Esophagus squamous epithelium (tissue), 5 donors: ENCODE data around the gene CHMP1B. TPM values are rescaled to one million over a fixed set of nuclear protein-coding genes. Genes with fewer than 3 reads are reported as not detected.

Experiments used
- DNase-seq: peaks from one replicate; lab custom pipeline; 2025; lab: John Stamatoyannopoulos, UW
- H3K27ac ChIP-seq, 4 donors: fragments of 200-600 bp; sonication (generic); one replicate each; pipeline ENCODE4 v1.5.1; 2016 to 2019; ENCODE audit warnings: mild to moderate bottlenecking in 1 of 4
- H3K27me3 ChIP-seq, 4 donors: fragments of 200-600 bp; sonication (generic); 1 replicate in 3 of 4; 2 replicates in 1 of 4; pipeline versions ENCODE4 v1.5.1 to v1.6.0; 2017 to 2021; ENCODE audit warnings: antibody characterized with exemption in 1 of 4
- H3K36me3 ChIP-seq, 3 donors: fragments of 200-600 bp; sonication (generic); one replicate each; pipeline ENCODE4 v1.5.1; 2016 to 2019
- H3K4me1 ChIP-seq, 3 donors: fragments of 200-600 bp; sonication (generic); one replicate each; pipeline ENCODE4 v1.5.1; 2017 to 2019
- H3K4me3 ChIP-seq, 4 donors: fragments of 200-600 bp; sonication (generic); 1 replicate in 3 of 4; 2 replicates in 1 of 4; pipeline ENCODE4 v1.5.1; 2016 to 2019; ENCODE audit warnings: mild to moderate bottlenecking in 2 of 4, moderate library complexity in 1 of 4
- H3K9me3 ChIP-seq, 3 donors: fragments of 200-600 bp; sonication (generic); one replicate each; pipeline ENCODE4 v1.5.1; 2016 to 2019
- POLR2A ChIP-seq, 4 donors: fragments of 450-650 bp; IDR thresholded peaks; one replicate each; pipeline ENCODE4 v1.6.1; 2017; ENCODE audit warnings: antibody characterized with exemption in 4 of 4, mild to moderate bottlenecking in 4 of 4, moderate library complexity in 3 of 4
- WGBS, 2 donors: methylation state at CpG; one replicate each; pipeline ENCODE4 v1.1.5; 2018; 5-methylcytosine and 5-hydroxymethylcytosine counted together
- intact Hi-C: fragments of 100-400 bp; cut with DNase I; formaldehyde crosslinking; loops from one replicate; pipeline ENCODE4 v1.15.0; 2022
- total RNA-seq, 4 donors: library from RNA; depleted of rRNA; stranded (reverse); fragments of >200 nt; gene quantifications; one replicate each; pipeline ENCODE4 v1.1.0, GENCODE V29; 2016
- TF ChIP-seq, protein P1 (sequence below), 6 experiments: fragments of 450-650 bp in 4 of 6; fragments of 200-600 bp in 2 of 6; sonication (generic) in 2 of 6; IDR thresholded peaks; one replicate each; pipeline ENCODE4 v1.5.1; 2016 to 2019; ENCODE audit warnings: antibody characterized with exemption in 6 of 6, mild to moderate bottlenecking in 4 of 6, moderate library complexity in 4 of 6
- donor health status: DM: yes; HTN: yes; CAD: no.

The CHMP1B gene
- total RNA-seq, 4 donors from 2014 or later, result 35.3 to 48.3 (median 42.3) TPM

DNA sequence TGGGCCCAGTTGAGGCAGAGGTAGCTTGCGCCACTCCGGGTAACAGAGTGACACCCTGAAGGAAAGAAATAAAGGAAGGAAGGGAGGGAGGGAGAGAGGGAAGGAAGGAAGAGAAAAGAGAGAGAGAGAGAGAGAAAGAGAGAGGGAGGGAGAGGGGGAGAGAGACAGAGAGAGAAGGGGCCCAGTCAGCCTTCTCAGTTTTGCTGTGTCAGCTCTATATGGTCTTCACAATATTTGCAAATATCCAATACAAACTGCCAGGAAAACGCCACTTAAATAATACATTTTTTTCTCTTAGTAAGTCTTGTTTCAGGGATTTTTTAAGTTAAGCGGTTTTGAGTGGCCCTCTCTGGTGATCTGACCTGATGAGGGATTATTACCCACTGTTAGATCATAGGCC lies 5.6 kb upstream of the CHMP1B start:
- intact Hi-C loops, result no loop called here
- no peak for DNase-seq
- TF ChIP-seq, protein P1, sequence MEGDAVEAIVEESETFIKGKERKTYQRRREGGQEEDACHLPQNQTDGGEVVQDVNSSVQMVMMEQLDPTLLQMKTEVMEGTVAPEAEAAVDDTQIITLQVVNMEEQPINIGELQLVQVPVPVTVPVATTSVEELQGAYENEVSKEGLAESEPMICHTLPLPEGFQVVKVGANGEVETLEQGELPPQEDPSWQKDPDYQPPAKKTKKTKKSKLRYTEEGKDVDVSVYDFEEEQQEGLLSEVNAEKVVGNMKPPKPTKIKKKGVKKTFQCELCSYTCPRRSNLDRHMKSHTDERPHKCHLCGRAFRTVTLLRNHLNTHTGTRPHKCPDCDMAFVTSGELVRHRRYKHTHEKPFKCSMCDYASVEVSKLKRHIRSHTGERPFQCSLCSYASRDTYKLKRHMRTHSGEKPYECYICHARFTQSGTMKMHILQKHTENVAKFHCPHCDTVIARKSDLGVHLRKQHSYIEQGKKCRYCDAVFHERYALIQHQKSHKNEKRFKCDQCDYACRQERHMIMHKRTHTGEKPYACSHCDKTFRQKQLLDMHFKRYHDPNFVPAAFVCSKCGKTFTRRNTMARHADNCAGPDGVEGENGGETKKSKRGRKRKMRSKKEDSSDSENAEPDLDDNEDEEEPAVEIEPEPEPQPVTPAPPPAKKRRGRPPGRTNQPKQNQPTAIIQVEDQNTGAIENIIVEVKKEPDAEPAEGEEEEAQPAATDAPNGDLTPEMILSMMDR (IDR thresholded peaks at IDR 0.05), result no peak
- TF ChIP-seq POLR2A (IDR thresholded peaks at IDR 0.05), result no peak
- Histone ChIP-seq H3K27ac (no peak overlapping the region), H3K9me3 (no peaks in the 10 kb centered on the region), H3K4me3 (no peak overlapping the region), H3K4me1 (peaks cover 0 to 13% (median 6%) of the 10 kb centered on the region in 3 donors), H3K36me3 (no peaks in the 10 kb centered on the region), H3K27me3 (no peaks in the 10 kb centered on the region)
- WGBS, 2 donors, result 86 to 91% methylated on average over 4 of the region's 4 CpGs

DNA sequence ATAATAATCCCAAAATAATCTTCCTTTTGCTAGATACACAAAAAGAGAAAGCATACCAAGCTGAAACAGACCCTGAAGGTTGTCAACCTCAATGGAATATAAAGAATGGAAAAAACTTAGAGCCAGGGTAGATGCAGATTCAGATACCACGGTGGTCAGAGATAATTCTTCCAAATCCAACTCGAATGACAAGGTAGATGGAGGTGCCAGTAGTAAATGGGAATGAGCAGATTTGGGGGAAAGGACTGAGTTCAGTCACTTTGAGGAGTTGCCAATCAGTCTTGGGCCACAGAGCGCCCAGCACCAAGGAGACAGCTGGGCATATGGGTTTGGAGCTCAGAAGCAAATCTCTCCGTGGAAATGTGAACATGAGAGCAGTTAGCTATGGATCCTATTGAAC lies 3.4 kb upstream of the CHMP1B start:
- no peak for DNase-seq
- no peak overlapping the region for H3K4me3 ChIP-seq
- H3K27me3 ChIP-seq, result no peaks in the 10 kb centered on the region
- no peaks in the 10 kb centered on the region for H3K9me3 ChIP-seq
- no peaks in the 10 kb centered on the region for H3K36me3 ChIP-seq
- 71 to 72% methylated on average over 4 of the region's 4 CpGs for WGBS, 2 donors
- no peak overlapping the region for H3K27ac ChIP-seq
- intact Hi-C loops, result no loop called here
- peaks cover 0 to 23% (median 8%) of the 10 kb centered on the region in 3 donors for H3K4me1 ChIP-seq
- TF ChIP-seq, protein P1 (IDR thresholded peaks at IDR 0.05), result no peak
- TF ChIP-seq POLR2A (IDR thresholded peaks at IDR 0.05), result no peak

DNA sequence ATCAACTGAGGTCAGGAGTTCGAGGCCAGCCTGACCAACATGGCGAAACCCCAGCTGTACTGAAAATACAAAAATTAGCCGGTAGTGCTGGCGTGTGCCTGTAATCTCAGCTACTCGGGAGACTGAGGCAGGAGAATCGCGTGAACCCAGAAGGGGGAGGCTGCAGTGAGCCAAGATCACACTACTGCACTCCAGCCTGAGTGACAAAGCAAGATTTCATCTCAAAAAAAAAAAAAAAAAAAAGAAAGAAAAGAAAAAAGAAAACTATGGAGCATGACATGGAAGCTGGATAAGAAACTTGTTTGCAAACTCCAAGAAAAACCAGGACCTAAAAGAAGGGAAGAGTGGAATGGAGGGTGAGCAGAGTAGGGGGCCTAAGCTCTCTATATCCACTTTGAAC lies 1.9 kb upstream of the CHMP1B start:
- no peak for DNase-seq
- 95% methylated on average over 7 of the region's 7 CpGs for WGBS, 2 donors
- peaks cover 0 to 37% (median 22%) of the 10 kb centered on the region in 3 donors for H3K4me1 ChIP-seq
- H3K9me3 ChIP-seq, result no peaks in the 10 kb centered on the region
- H3K27me3 ChIP-seq, result no peaks in the 10 kb centered on the region
- H3K4me3 ChIP-seq, result no peak overlapping the region
- H3K36me3 ChIP-seq, result peaks cover 0 to 8% (median 0%) of the 10 kb centered on the region in 3 donors
- H3K27ac ChIP-seq, result peak overlapping the region in 3 of 4 donors; percentile 95 to 98 (median 95)
- intact Hi-C loops, result no loop called here
- TF ChIP-seq, protein P1 (IDR thresholded peaks at IDR 0.05), result no peak
- TF ChIP-seq POLR2A (IDR thresholded peaks at IDR 0.05), result no peak

DNA sequence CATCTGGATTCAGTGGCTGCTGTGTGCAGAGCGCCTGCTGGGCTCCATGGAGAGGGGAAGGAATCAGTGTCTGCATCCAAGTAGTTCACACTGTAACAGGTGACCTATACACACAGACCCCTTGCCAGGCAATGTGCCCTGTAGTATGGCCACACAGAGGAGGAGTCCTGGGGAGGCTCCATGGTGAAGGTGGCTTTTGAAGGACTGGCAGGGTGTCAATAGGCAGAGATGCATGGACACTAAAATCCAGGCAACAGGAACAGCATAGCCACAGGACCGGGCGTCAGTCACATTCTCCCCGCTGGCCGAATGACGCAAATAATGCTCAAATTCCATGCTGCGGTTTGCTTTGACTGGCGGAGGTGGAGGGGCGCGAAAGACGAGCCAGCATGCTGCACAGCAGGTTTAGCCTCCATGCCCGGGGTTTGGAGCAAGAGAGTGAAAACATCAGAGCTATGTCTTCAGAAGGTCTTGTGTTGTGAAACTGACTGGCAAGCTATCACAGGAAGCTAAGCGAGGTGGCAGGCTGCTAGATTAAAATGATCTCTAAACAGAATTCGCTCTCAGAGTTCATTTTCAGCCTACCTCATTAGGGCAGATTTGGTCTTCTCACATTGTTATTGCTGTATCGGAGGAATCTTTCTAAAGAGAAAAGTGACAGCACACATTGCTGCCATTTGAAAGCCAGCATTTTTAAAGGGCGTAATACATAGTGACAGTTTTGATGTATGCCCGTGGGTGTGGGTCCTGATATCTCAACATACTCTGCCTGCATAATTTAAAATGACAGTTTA lies 1.2 kb upstream of the CHMP1B start:
- no peak for DNase-seq
- TF ChIP-seq POLR2A (IDR thresholded peaks at IDR 0.05), result peak in 1 of 4 donors; percentile 47
- TF ChIP-seq, protein P1 (IDR thresholded peaks at IDR 0.05), result no peak
- intact Hi-C loops, result loop anchor here (10.0 kb wide), 1 partner anchor 185 kb away; no protein-coding TSS in a partner anchor
- H3K36me3 ChIP-seq, result peaks cover 0 to 15% (median 0%) of the 10 kb centered on the region in 3 donors
- H3K27me3 ChIP-seq, result no peaks in the 10 kb centered on the region
- peak overlapping the region; percentile 95 to 98 (median 96) for H3K27ac ChIP-seq
- no peaks in the 10 kb centered on the region for H3K9me3 ChIP-seq
- H3K4me1 ChIP-seq, result peaks cover 0 to 43% (median 22%) of the 10 kb centered on the region in 3 donors
- H3K4me3 ChIP-seq, result peak overlapping the region; percentile 70 to 87 (median 80)
- WGBS, 2 donors, result 3 to 17% methylated on average over 8 to 17 of the region's 17 CpGs

DNA sequence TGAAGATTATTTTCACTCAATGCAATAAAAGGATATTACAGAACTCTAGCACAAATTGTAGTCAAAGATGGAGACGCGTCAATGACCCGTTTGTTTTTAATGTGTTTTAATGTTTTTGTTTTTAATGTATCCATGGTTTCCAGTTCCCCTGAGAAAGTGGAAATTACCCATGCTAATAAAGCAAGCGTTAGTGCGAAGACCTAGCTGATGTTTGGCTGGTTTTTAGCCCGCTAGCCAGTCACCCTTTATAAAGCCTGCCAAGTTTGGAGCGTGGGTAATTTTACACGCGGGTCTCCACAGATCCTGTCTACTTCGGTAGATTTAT lies 430 bp upstream of the CHMP1B start:
- Histone ChIP-seq H3K4me3 (peak overlapping the region; percentile 70 to 87 (median 80)), H3K27ac (peak overlapping the region; percentile 95 to 98 (median 96)), H3K27me3 (no peaks in the 10 kb centered on the region), H3K4me1 (peaks cover 0 to 44% (median 22%) of the 10 kb centered on the region in 3 donors), H3K9me3 (no peaks in the 10 kb centered on the region), H3K36me3 (peaks cover 0 to 15% (median 0%) of the 10 kb centered on the region in 3 donors)
- DNase-seq, result no peak
- intact Hi-C loops, result loop anchor here (10.0 kb wide), 1 partner anchor 184 kb away; no protein-coding TSS in a partner anchor
- no peak for TF ChIP-seq POLR2A (IDR thresholded peaks at IDR 0.05)
- TF ChIP-seq, protein P1 (IDR thresholded peaks at IDR 0.05), result no peak
- WGBS, 2 donors, result 0% methylated on average over 10 of the region's 10 CpGs
